Natural killer cell (primary cell): ENCODE data around the gene EDC4. TPM values are rescaled to one million over a fixed set of nuclear protein-coding genes. Genes with fewer than 3 reads are reported as not detected.

Source experiments
- ATAC-seq, 3 donors: fragments of 150-1000 bp in 2 of 3; fragments of 200-7000 bp in 1 of 3; cut with Tn5 transposase; 1 replicate in 1 of 3; 2 replicates in 2 of 3; pipeline ENCODE4 v1.10.0; 2021; ENCODE audit warnings: mild to moderate bottlenecking in 2 of 3, moderate library complexity in 2 of 3
- DNase-seq, 2 donors: peaks; one replicate each; pipeline versions ENCODE4 v3.0.0 to v3.0.0-alpha.2; 2013 to 2021; ENCODE audit warnings: mixed read lengths in 1 of 2
- H3K27ac ChIP-seq: one replicate; pipeline ENCODE4 v1.5.1; 2013; ENCODE audit warnings: mild to moderate bottlenecking, low read length
- H3K27me3 ChIP-seq: one replicate; pipeline ENCODE4 v1.6.1; 2013; ENCODE audit warnings: low read length; ENCODE audit not compliant: control insufficient read depth, insufficient read depth
- H3K36me3 ChIP-seq: one replicate; pipeline ENCODE4 v1.6.1; 2013; ENCODE audit warnings: low read length; ENCODE audit not compliant: control insufficient read depth, insufficient read depth
- H3K4me1 ChIP-seq: one replicate; pipeline ENCODE4 v1.6.1; 2013; ENCODE audit warnings: low read length; ENCODE audit not compliant: control insufficient read depth, insufficient read depth
- H3K4me3 ChIP-seq: one replicate; pipeline ENCODE4 v1.5.1; 2013; ENCODE audit warnings: low read length
- H3K9me3 ChIP-seq: one replicate; pipeline ENCODE4 v1.6.1; 2013; ENCODE audit warnings: low read length; ENCODE audit not compliant: control insufficient read depth, insufficient read depth
- H3K27ac Mint-ChIP-seq, 2 donors: one replicate each; pipeline ENCODE4 v1.8.0; 2022; ENCODE audit warnings: mild to moderate bottlenecking in 2 of 2, mixed read lengths in 2 of 2, moderate library complexity in 1 of 2
- H3K27me3 Mint-ChIP-seq, 2 donors: one replicate each; pipeline ENCODE4 v1.8.0; 2022; ENCODE audit warnings: low read depth in 2 of 2, mixed read lengths in 2 of 2
- H3K36me3 Mint-ChIP-seq: one replicate; pipeline ENCODE4 v1.8.0; 2022; ENCODE audit warnings: mixed read lengths
- H3K4me1 Mint-ChIP-seq, 2 donors: one replicate each; pipeline ENCODE4 v1.8.0; 2022; ENCODE audit warnings: mixed read lengths in 2 of 2
- H3K4me3 Mint-ChIP-seq: one replicate; pipeline ENCODE4 v1.8.0; 2022; ENCODE audit warnings: mild to moderate bottlenecking, moderate library complexity, mixed read lengths
- H3K9me3 Mint-ChIP-seq, 2 donors: one replicate each; pipeline ENCODE4 v1.8.0; 2022; ENCODE audit warnings: mixed read lengths in 2 of 2
- WGBS: methylation state at CpG from one replicate; pipeline ENCODE4 v1.1.7; 2013; ENCODE audit warnings: missing lambda C conversion rate; ENCODE audit not compliant: insufficient coverage; 5-methylcytosine and 5-hydroxymethylcytosine counted together
- intact Hi-C: fragments of 100-400 bp; cut with micrococcal nuclease; formaldehyde crosslinking; loops from one replicate; pipeline ENCODE4 v1.14.2; 2022
- total RNA-seq, 4 donors: library from RNA; stranded (reverse); fragments of 120-200 nt in 1 of 4; gene quantifications; one replicate each; pipeline versions ENCODE4 v1.2.3 to v1.2.4, GENCODE V29; 2013 to 2022
- TF ChIP-seq, protein P1 (sequence below): fragments of 200-600 bp; IDR thresholded peaks from one replicate; pipeline ENCODE4 v1.8.0; 2022; ENCODE audit warnings: antibody characterized with exemption

EDC4 gene, protein sequence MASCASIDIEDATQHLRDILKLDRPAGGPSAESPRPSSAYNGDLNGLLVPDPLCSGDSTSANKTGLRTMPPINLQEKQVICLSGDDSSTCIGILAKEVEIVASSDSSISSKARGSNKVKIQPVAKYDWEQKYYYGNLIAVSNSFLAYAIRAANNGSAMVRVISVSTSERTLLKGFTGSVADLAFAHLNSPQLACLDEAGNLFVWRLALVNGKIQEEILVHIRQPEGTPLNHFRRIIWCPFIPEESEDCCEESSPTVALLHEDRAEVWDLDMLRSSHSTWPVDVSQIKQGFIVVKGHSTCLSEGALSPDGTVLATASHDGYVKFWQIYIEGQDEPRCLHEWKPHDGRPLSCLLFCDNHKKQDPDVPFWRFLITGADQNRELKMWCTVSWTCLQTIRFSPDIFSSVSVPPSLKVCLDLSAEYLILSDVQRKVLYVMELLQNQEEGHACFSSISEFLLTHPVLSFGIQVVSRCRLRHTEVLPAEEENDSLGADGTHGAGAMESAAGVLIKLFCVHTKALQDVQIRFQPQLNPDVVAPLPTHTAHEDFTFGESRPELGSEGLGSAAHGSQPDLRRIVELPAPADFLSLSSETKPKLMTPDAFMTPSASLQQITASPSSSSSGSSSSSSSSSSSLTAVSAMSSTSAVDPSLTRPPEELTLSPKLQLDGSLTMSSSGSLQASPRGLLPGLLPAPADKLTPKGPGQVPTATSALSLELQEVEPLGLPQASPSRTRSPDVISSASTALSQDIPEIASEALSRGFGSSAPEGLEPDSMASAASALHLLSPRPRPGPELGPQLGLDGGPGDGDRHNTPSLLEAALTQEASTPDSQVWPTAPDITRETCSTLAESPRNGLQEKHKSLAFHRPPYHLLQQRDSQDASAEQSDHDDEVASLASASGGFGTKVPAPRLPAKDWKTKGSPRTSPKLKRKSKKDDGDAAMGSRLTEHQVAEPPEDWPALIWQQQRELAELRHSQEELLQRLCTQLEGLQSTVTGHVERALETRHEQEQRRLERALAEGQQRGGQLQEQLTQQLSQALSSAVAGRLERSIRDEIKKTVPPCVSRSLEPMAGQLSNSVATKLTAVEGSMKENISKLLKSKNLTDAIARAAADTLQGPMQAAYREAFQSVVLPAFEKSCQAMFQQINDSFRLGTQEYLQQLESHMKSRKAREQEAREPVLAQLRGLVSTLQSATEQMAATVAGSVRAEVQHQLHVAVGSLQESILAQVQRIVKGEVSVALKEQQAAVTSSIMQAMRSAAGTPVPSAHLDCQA (N-terminal part only)
- total RNA-seq = 100 to 1,000 TPM in 2 of 3 donors, 10 to 100 TPM in 1; 91.9 to 111 (median 105) TPM
- 42.7 TPM for total RNA-seq (2013)

DNA sequence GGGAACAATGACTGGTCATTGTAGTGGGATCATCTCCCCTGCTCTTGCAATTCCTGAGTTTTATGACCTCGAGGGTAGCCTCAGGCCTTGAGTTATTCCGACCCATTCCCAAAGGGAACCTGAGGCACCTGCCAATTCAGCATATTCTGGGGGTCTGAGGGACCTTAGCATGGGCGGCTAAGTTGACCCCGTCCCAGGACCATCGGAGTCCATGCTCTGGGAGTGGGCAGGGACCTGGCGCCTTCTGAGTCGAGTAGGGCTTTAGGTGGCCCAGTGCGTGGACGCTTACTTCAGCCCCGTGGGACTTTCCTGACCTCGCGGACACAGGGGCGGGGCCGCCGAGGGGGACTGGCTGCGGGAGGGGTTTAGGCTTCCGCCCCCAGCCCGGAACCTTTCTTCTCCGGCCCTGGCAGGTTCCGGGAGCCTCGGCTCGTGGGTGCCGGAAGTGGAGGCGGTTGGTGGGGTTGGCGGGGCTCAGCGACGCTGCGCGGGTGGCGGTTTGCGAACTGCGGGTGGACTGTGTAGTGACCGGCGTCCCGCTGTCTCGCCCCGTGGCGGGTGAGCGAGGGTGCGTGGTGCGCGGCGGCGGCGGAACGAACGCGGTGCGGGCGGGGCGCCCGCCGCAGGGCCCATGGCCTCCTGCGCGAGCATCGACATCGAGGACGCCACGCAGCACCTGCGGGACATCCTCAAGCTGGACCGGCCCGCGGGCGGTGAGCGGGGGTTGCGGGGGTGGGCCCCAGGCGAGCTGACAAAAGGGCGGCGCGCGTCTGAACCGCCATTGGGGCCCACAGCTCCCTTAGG is at the start of gene EDC4:
Gene EDC4 (plus strand): TSS at position 422 of the 804 bp plus-strand sequence. CDS start 210 bp downstream, at position 632.
- H3K36me3 ChIP-seq = peaks cover 25% of the 10 kb centered on the region

GRCh38 chr16:67825119-67825518 is 47.7 kb upstream of the EDC4 start:
- intact Hi-C loops = no loop called here

More for the DNA sequence above, at the start of gene EDC4:
- Histone ChIP-seq H3K27ac (peak within 1 kb of the TSS; percentile 86), H3K4me3 (peak within 1 kb of the TSS; percentile 89), H3K9me3 (no peaks in the 10 kb centered on the region), H3K4me1 (peaks cover 24% of the 10 kb centered on the region), H3K27me3 (no peaks in the 10 kb centered on the region)
- TF ChIP-seq, protein P1, sequence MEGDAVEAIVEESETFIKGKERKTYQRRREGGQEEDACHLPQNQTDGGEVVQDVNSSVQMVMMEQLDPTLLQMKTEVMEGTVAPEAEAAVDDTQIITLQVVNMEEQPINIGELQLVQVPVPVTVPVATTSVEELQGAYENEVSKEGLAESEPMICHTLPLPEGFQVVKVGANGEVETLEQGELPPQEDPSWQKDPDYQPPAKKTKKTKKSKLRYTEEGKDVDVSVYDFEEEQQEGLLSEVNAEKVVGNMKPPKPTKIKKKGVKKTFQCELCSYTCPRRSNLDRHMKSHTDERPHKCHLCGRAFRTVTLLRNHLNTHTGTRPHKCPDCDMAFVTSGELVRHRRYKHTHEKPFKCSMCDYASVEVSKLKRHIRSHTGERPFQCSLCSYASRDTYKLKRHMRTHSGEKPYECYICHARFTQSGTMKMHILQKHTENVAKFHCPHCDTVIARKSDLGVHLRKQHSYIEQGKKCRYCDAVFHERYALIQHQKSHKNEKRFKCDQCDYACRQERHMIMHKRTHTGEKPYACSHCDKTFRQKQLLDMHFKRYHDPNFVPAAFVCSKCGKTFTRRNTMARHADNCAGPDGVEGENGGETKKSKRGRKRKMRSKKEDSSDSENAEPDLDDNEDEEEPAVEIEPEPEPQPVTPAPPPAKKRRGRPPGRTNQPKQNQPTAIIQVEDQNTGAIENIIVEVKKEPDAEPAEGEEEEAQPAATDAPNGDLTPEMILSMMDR = no peak
- ATAC-seq (peak; percentile 92 to 96 (median 94)), DNase-seq (peak; percentile 91)
- 2% methylated on average over 72 of the region's 72 CpGs for WGBS
- H3K4me1 Mint-ChIP-seq = peaks cover 27 to 37% of the 10 kb centered on the region in 2 donors
- peak within 1 kb of the TSS; percentile 92 for H3K4me3 Mint-ChIP-seq
- no peaks in the 10 kb centered on the region for H3K9me3 Mint-ChIP-seq
- H3K36me3 Mint-ChIP-seq = no peaks in the 10 kb centered on the region
- H3K27me3 Mint-ChIP-seq = no peaks in the 10 kb centered on the region
- intact Hi-C loops = loop anchor here (2.0 kb wide), 2 partner anchors 20 to 26 kb away; partner anchors contain the start of genes CENPT, NUTF2 and PSKH1
- H3K27ac Mint-ChIP-seq = peak within 1 kb of the TSS; percentile 90

GRCh38 chr16:67825906-67826305 is 46.9 kb upstream of the EDC4 start:
- Histone ChIP-seq H3K27me3 (no peaks in the 10 kb centered on the region), H3K4me1 (no peaks in the 10 kb centered on the region), H3K9me3 (no peaks in the 10 kb centered on the region), H3K4me3 (no peak overlapping the region), H3K27ac (no peak overlapping the region), H3K36me3 (peaks cover 15% of the 10 kb centered on the region)
- DNase-seq (no peak), ATAC-seq (no peak)
- no peaks in the 10 kb centered on the region for H3K27me3 Mint-ChIP-seq
- TF ChIP-seq, protein P1 = no peak
- H3K27ac Mint-ChIP-seq = no peak overlapping the region
- no peaks in the 10 kb centered on the region for H3K36me3 Mint-ChIP-seq
- intact Hi-C loops = no loop called here
- H3K4me1 Mint-ChIP-seq = peaks cover 0 to 5% of the 10 kb centered on the region in 2 donors
- WGBS = 97% methylated on average over 14 of the region's 14 CpGs
- H3K4me3 Mint-ChIP-seq = no peak overlapping the region
- no peaks in the 10 kb centered on the region for H3K9me3 Mint-ChIP-seq

More at GRCh38 chr16:67825119-67825518, 47.7 kb upstream of the EDC4 start:
- H3K27me3 ChIP-seq = no peaks in the 10 kb centered on the region
- 94% methylated on average over 8 of the region's 8 CpGs for WGBS
- no peak for ATAC-seq
- Mint-ChIP-seq H3K9me3 (no peaks in the 10 kb centered on the region), H3K27me3 (no peaks in the 10 kb centered on the region), H3K4me1 (no peaks in the 10 kb centered on the region), H3K27ac (no peak overlapping the region), H3K36me3 (no peaks in the 10 kb centered on the region), H3K4me3 (no peak overlapping the region)
- H3K27ac ChIP-seq = no peak overlapping the region
- H3K9me3 ChIP-seq = no peaks in the 10 kb centered on the region
- H3K4me3 ChIP-seq = no peak overlapping the region
- DNase-seq = no peak
- TF ChIP-seq, protein P1 = no peak
- peaks cover 8% of the 10 kb centered on the region for H3K36me3 ChIP-seq
- H3K4me1 ChIP-seq = no peaks in the 10 kb centered on the region
